NCI-H1105 (cell line): ENCODE data around the gene SCAPER.

ENCODE experiments used
- DNase-seq: peaks from one replicate; lab custom pipeline; 2025; lab: John Stamatoyannopoulos, UW

Gene SCAPER

GRCh38 chr15:76905013-76905839 lies at the start of gene SCAPER:
SCAPER (minus strand) TSS chr15:76905340; CDS start chr15:76883817, 21,523 bp downstream.
- DNase-seq, result peak; percentile 58

GRCh38 chr15:76954744-76955143 lies 49.6 kb upstream of the SCAPER start:
- DNase-seq, result no peak

- no peak for DNase-seq
Measured at GRCh38 chr15:76953913-76954312, 48.8 kb upstream of the SCAPER start.

GRCh38 chr15:76951220-76951619 lies 46.1 kb upstream of the SCAPER start:
- no peak for DNase-seq

- DNase-seq, result no peak
Measured at GRCh38 chr15:76947454-76947853, 42.3 kb upstream of the SCAPER start.

GRCh38 chr15:76945494-76946093 lies 40.5 kb upstream of the SCAPER start:
- DNase-seq, result no peak

GRCh38 chr15:76942331-76942730 lies 37.2 kb upstream of the SCAPER start:
- no peak for DNase-seq

GRCh38 chr15:76941636-76942035 lies 36.5 kb upstream of the SCAPER start:
- no peak for DNase-seq

- DNase-seq, result no peak
Measured at GRCh38 chr15:76939715-76940114, 34.6 kb upstream of the SCAPER start.

GRCh38 chr15:76938752-76939151 lies 33.6 kb upstream of the SCAPER start:
- no peak for DNase-seq

- no peak for DNase-seq
Measured at GRCh38 chr15:76936671-76937070, 31.5 kb upstream of the SCAPER start.

GRCh38 chr15:76935620-76936019 lies 30.5 kb upstream of the SCAPER start:
- peak; percentile 12 for DNase-seq

- no peak for DNase-seq
Measured at GRCh38 chr15:76932135-76932966, 27.2 kb upstream of the SCAPER start.

- DNase-seq, result peak; percentile 79
Measured at GRCh38 chr15:76931397-76932134, 26.4 kb upstream of the SCAPER start, which contains the start of gene RCN2. RCN2 (plus strand) TSS chr15:76931749; CDS start chr15:76931842, 93 bp downstream.

GRCh38 chr15:76930831-76931396 lies 25.8 kb upstream of the SCAPER start:
- DNase-seq, result no peak

- no peak for DNase-seq
Measured at GRCh38 chr15:76929011-76929760, 24.0 kb upstream of the SCAPER start.

GRCh38 chr15:76928201-76928600 lies 23.1 kb upstream of the SCAPER start:
- DNase-seq, result no peak

GRCh38 chr15:76916369-76916768 lies 11.2 kb upstream of the SCAPER start:
- no peak for DNase-seq

- no peak for DNase-seq
Measured at GRCh38 chr15:76913737-76914136, 8.6 kb upstream of the SCAPER start.

- no peak for DNase-seq
Measured at GRCh38 chr15:76912430-76912829, 7.3 kb upstream of the SCAPER start.

GRCh38 chr15:76905855-76906254 lies 715 bp upstream of the SCAPER start:
- DNase-seq, result no peak
